HCT116 (cell line): Measurements from ENCODE around the gene ZNF83. TPM values are rescaled to one million over a fixed set of nuclear protein-coding genes. Genes with fewer than 3 reads are reported as not detected.

Source experiments
- ATAC-seq: fragments of 200-7000 bp; cut with Tn5 transposase; 2 replicates; pipeline ENCODE4 v1.9.1; 2020; ENCODE audit warnings: mild to moderate bottlenecking, moderate library complexity
- BruUV-seq: library from RNA; stranded (reverse); fragments of 400-500 nt; replicated peaks from 2 replicates; lab custom pipeline; 2021; lab: Mats Ljungman, UMichigan
- CTCF ChIA-PET: fragments of 300-600 bp; sonication (Branson Sonifier 250); formaldehyde crosslinking; loops from one replicate; lab custom pipeline; 2021; ENCODE audit warnings: antibody characterized with exemption; lab: Charles Lee
- POLR2A ChIA-PET: fragments of 300-600, 350-600 bp; sonication (Branson Sonifier 250); formaldehyde crosslinking; loops from one replicate; lab custom pipeline; 2021; ENCODE audit warnings: antibody characterized with exemption; lab: Charles Lee
- RAD21 ChIA-PET, 2 experiments: fragments of 300-600 bp; sonication (Branson Sonifier 250); formaldehyde crosslinking; loops; one replicate each; lab custom pipeline; 2023; ENCODE audit warnings: low total read pairs in 2 of 2; ENCODE audit not compliant: uncharacterized antibody in 2 of 2, unreplicated experiment in 2 of 2, low non-redundant PET in 1 of 2; lab: Charles Lee
- DNase-seq: peaks from one replicate; pipeline ENCODE4 v3.0.0-alpha.2; 2010; ENCODE audit warnings: low read depth, low spot score
- H2AFZ ChIP-seq: fragments of 200-600 bp; shearing (Covaris generic), sonication (generic); 2 replicates; pipeline ENCODE4 v1.6.1; 2017; ENCODE audit warnings: low read depth, mixed run types, mixed read lengths, antibody characterized with exemption, low read length; ENCODE audit not compliant: poor library complexity, severe bottlenecking
- H3K27ac ChIP-seq: 2 replicates; pipeline ENCODE4 v1.5.1; 2012; ENCODE audit warnings: low read depth, low read length
- H3K27me3 ChIP-seq: fragments of 200-600 bp; sonication (generic); 2 replicates; pipeline ENCODE4 v1.6.1; 2016; ENCODE audit warnings: mixed run types, low read length, mixed read lengths; ENCODE audit not compliant: insufficient read depth
- H3K36me3 ChIP-seq, 2 experiments: fragments of 200-500 bp in 1 of 2; fragments of 200-600 bp in 1 of 2; sonication (Bioruptor generic) in 1 of 2; sonication (generic) in 1 of 2; 2 replicates each; pipeline versions ENCODE4 v1.5.1 to v1.6.1; 2014 to 2016; ENCODE audit warnings: low read length in 2 of 2, inconsistent platforms in 1 of 2, mixed read lengths in 1 of 2, mixed run types in 1 of 2; ENCODE audit not compliant: insufficient read depth in 2 of 2, control insufficient read depth in 1 of 2
- H3K4me1 ChIP-seq, 2 experiments: fragments of 200-600 bp in 1 of 2; sonication (generic) in 1 of 2; 2 replicates each; pipeline versions ENCODE4 v1.5.1 to v1.6.1; 2012 to 2017; ENCODE audit warnings: low read length in 2 of 2, inconsistent platforms in 1 of 2, mild to moderate bottlenecking in 1 of 2, mixed read lengths in 1 of 2, mixed run types in 1 of 2, moderate library complexity in 1 of 2; ENCODE audit not compliant: insufficient read depth in 2 of 2, control insufficient read depth in 1 of 2
- H3K4me2 ChIP-seq: fragments of 200-600 bp; sonication (generic); 2 replicates; pipeline ENCODE4 v1.6.1; 2017; ENCODE audit warnings: mixed run types, low read length, mixed read lengths
- H3K4me3 ChIP-seq, 2 experiments: fragments of 200-600 bp in 1 of 2; sonication (generic) in 1 of 2; replicated peaks in 1 of 2; 2 replicates each; pipeline ENCODE4 v1.5.1; 2011 to 2016; ENCODE audit warnings: low read length in 2 of 2, control low read depth in 1 of 2, low read depth in 1 of 2, mild to moderate bottlenecking in 1 of 2, mixed read lengths in 1 of 2, mixed run types in 1 of 2
- H3K79me2 ChIP-seq: fragments of 200-600 bp; sonication (generic); 2 replicates; pipeline ENCODE4 v1.6.1; 2017; ENCODE audit warnings: mild to moderate bottlenecking, mixed run types, low read length, moderate library complexity, mixed read lengths; ENCODE audit not compliant: insufficient read depth
- H3K9ac ChIP-seq: fragments of 200-600 bp; sonication (generic); 2 replicates; pipeline ENCODE4 v1.6.1; 2016; ENCODE audit warnings: low read length, mixed read lengths
- H3K9me2 ChIP-seq: fragments of 200-600 bp; sonication (generic), shearing (Covaris generic); 2 replicates; pipeline ENCODE4 v1.6.1; 2017; ENCODE audit warnings: mixed run types, mild to moderate bottlenecking, moderate library complexity; ENCODE audit not compliant: insufficient read depth
- H3K9me3 ChIP-seq, 2 experiments: fragments of 200-500 bp in 1 of 2; fragments of 200-600 bp in 1 of 2; sonication (Bioruptor generic) in 1 of 2; sonication (generic) in 1 of 2; 2 replicates each; pipeline ENCODE4 v1.6.1; 2014 to 2017; ENCODE audit warnings: low read length in 2 of 2, mixed read lengths in 2 of 2, inconsistent platforms in 1 of 2, low read depth in 1 of 2, mild to moderate bottlenecking in 1 of 2, mixed run types in 1 of 2, moderate library complexity in 1 of 2; ENCODE audit not compliant: control insufficient read depth in 1 of 2, insufficient read depth in 1 of 2
- H4K20me1 ChIP-seq: fragments of 200-600 bp; sonication (generic), shearing (Covaris generic); 2 replicates; pipeline ENCODE4 v1.6.1; 2017; ENCODE audit warnings: mixed run types, mild to moderate bottlenecking, moderate library complexity; ENCODE audit not compliant: insufficient read depth
- CEBPB ChIP-seq: IDR thresholded peaks from 2 replicates; pipeline ENCODE4 v1.6.1; 2012; ENCODE audit warnings: low read depth
- ELF1 ChIP-seq: IDR thresholded peaks from 2 replicates; pipeline ENCODE4 v1.6.1; 2012; ENCODE audit warnings: low read depth, borderline replicate concordance
- EZH2phosphoT487 ChIP-seq: fragments of 200-600 bp; IDR thresholded peaks from 2 replicates; pipeline ENCODE4 v1.6.1; 2018; ENCODE audit warnings: antibody characterized with exemption, borderline replicate concordance
- FOSL1 ChIP-seq: IDR thresholded peaks from 2 replicates; pipeline ENCODE4 v1.6.1; 2012; ENCODE audit warnings: low read depth
- JUND ChIP-seq: IDR thresholded peaks from 2 replicates; pipeline ENCODE4 v1.6.1; 2012
- POLR2AphosphoS5 ChIP-seq: IDR thresholded peaks from 2 replicates; pipeline ENCODE4 v1.6.1; 2011; ENCODE audit warnings: mild to moderate bottlenecking, low read depth, low read length, moderate library complexity
- RAD21 ChIP-seq: IDR thresholded peaks from 2 replicates; pipeline ENCODE4 v1.6.1; 2012; ENCODE audit warnings: low read depth, mild to moderate bottlenecking
- TCF7L2 ChIP-seq: IDR thresholded peaks from 2 replicates; pipeline ENCODE4 v1.7.0; 2011; ENCODE audit warnings: borderline replicate concordance, inconsistent platforms; ENCODE audit not compliant: insufficient read depth, insufficient read length; ENCODE audit errors: extremely low read depth
- ZFX ChIP-seq: fragments of 450-650 bp; IDR thresholded peaks from 2 replicates; pipeline ENCODE4 v1.6.1; 2017
- intact Hi-C: fragments of 100-400 bp; cut with micrococcal nuclease; formaldehyde crosslinking; loops from 2 replicates; pipeline ENCODE4 v1.10.0; 2022
- total RNA-seq: library from RNA; stranded (reverse); gene quantifications from one replicate; pipeline ENCODE4 v1.2.1, GENCODE V29; 2021; ENCODE audit not compliant: unreplicated experiment
- TF ChIP-seq, protein P1 (sequence below): IDR thresholded peaks from 2 replicates; pipeline ENCODE4 v1.6.1; 2012; ENCODE audit warnings: low read depth
- TF ChIP-seq, protein P2 (sequence below): IDR thresholded peaks from 2 replicates; pipeline ENCODE4 v1.6.1; 2012

Gene ZNF83
- total RNA-seq, 1 experiment from 2014 or later = 34.2 TPM

DNA sequence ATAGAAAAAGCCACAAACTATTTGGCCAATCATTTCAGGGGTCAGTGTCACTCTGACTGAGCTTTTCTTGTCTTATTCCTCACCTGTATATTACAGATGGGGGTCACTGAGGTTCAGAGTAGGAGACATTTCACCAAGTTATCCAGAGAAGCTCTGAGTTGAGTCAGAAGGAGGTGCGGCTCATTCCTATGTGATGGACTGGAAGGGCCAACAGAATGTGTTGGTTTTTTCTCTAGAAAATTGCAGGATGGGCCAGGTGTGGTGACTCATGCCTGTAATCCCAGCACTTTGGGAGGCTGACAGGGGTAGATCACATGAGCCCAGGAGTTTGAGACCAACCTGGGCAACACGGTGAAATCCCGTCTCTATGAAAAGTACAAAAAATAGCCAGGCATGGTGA, 24.5 kb upstream of the ZNF83 start:
- ChIA-PET CTCF (no interaction called here), POLR2A (no interaction called here), RAD21 (no interaction called here)
- peak; percentile 33 for DNase-seq
- Histone ChIP-seq H3K27me3 (no peaks in the 10 kb centered on the region), H3K27ac (no peak overlapping the region), H3K36me3 (peaks cover 4 to 38% of the 10 kb centered on the region in 2 experiments; a peak in 3 of 4 replicates), H3K9ac (no peak overlapping the region), H3K79me2 (peaks cover 78% of the 10 kb centered on the region), H3K4me1 (peaks cover 0 to 50% of the 10 kb centered on the region in 2 experiments; a peak in 2 of 4 replicates), H4K20me1 (no peaks in the 10 kb centered on the region), H3K9me2 (no peaks in the 10 kb centered on the region), H3K4me3 (no peak overlapping the region), H3K4me2 (peak overlapping the region; percentile 35), H3K9me3 (no peaks in the 10 kb centered on the region), H2AFZ (no peak overlapping the region)
- no TSS peak for BruUV-seq
- TF ChIP-seq EZH2phosphoT487 (no peak), RAD21 (no peak), JUND (peak; percentile 37), ZFX (no peak), ELF1 (no peak), FOSL1 (peak; percentile 41; the same call in 1 of the 2 replicates), CEBPB (peak; percentile 29; the same call in 1 of the 2 replicates), POLR2AphosphoS5 (no peak), TCF7L2 (no peak)
- TF ChIP-seq, protein P1, sequence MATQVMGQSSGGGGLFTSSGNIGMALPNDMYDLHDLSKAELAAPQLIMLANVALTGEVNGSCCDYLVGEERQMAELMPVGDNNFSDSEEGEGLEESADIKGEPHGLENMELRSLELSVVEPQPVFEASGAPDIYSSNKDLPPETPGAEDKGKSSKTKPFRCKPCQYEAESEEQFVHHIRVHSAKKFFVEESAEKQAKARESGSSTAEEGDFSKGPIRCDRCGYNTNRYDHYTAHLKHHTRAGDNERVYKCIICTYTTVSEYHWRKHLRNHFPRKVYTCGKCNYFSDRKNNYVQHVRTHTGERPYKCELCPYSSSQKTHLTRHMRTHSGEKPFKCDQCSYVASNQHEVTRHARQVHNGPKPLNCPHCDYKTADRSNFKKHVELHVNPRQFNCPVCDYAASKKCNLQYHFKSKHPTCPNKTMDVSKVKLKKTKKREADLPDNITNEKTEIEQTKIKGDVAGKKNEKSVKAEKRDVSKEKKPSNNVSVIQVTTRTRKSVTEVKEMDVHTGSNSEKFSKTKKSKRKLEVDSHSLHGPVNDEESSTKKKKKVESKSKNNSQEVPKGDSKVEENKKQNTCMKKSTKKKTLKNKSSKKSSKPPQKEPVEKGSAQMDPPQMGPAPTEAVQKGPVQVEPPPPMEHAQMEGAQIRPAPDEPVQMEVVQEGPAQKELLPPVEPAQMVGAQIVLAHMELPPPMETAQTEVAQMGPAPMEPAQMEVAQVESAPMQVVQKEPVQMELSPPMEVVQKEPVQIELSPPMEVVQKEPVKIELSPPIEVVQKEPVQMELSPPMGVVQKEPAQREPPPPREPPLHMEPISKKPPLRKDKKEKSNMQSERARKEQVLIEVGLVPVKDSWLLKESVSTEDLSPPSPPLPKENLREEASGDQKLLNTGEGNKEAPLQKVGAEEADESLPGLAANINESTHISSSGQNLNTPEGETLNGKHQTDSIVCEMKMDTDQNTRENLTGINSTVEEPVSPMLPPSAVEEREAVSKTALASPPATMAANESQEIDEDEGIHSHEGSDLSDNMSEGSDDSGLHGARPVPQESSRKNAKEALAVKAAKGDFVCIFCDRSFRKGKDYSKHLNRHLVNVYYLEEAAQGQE = no peak
- TF ChIP-seq, protein P2, sequence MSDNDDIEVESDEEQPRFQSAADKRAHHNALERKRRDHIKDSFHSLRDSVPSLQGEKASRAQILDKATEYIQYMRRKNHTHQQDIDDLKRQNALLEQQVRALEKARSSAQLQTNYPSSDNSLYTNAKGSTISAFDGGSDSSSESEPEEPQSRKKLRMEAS = 0 out of 2 replicates have a peak, but pooled peaks have one; percentile 17
- intact Hi-C loops = no loop called here
- peak; percentile 44 for ATAC-seq
